Karpas-422 (cell line): ENCODE measurements around the gene UPK3A. TPM values are rescaled to one million over a fixed set of nuclear protein-coding genes. Genes with fewer than 3 reads are reported as not detected.
"Not testable (repeated sequence)": the region's sequence is repeated elsewhere in the genome, so short reads cannot be mapped to it uniquely, and the experiment has no call there.

Experiments
- DNase-seq: peaks from one replicate; pipeline ENCODE4 v3.0.0-alpha.2; 2015
- H2AFZ ChIP-seq: fragments of 200-600 bp; sonication (generic); 2 replicates; pipeline ENCODE4 v1.6.1; 2014; ENCODE audit warnings: antibody characterized with exemption, low read length, mixed read lengths
- H3K27ac ChIP-seq: fragments of 200-600 bp; sonication (generic); 2 replicates; pipeline ENCODE4 v1.5.1; 2014; ENCODE audit warnings: mild to moderate bottlenecking, low read length, moderate library complexity
- H3K27me3 ChIP-seq: fragments of 200-600 bp; sonication (generic); 2 replicates; pipeline ENCODE4 v1.6.1; 2014; ENCODE audit warnings: low read length, mixed read lengths
- H3K36me3 ChIP-seq: fragments of 200-600 bp; sonication (generic); 2 replicates; pipeline ENCODE4 v1.6.1; 2014; ENCODE audit warnings: low read length, mixed read lengths; ENCODE audit not compliant: insufficient read depth
- H3K4me1 ChIP-seq: fragments of 200-600 bp; sonication (generic); 2 replicates; pipeline ENCODE4 v1.6.1; 2014; ENCODE audit warnings: mild to moderate bottlenecking, low read length, mixed read lengths
- H3K4me2 ChIP-seq: fragments of 200-600 bp; sonication (generic); 2 replicates; pipeline ENCODE4 v1.6.1; 2014; ENCODE audit warnings: low read length, low read depth, mild to moderate bottlenecking; ENCODE audit not compliant: poor library complexity, severe bottlenecking
- H3K4me3 ChIP-seq: fragments of 200-600 bp; sonication (generic); 2 replicates; pipeline ENCODE4 v1.5.1; 2014; ENCODE audit warnings: mild to moderate bottlenecking, antibody characterized with exemption, low read length, mixed read lengths
- H3K79me2 ChIP-seq: fragments of 200-600 bp; sonication (generic); 2 replicates; pipeline ENCODE4 v1.6.1; 2014; ENCODE audit warnings: mild to moderate bottlenecking, low read length, mixed read lengths
- H3K9ac ChIP-seq: fragments of 200-600 bp; sonication (generic); 2 replicates; pipeline ENCODE4 v1.6.0; 2014; ENCODE audit warnings: low read length
- H3K9me2 ChIP-seq: fragments of 200-600 bp; sonication (generic), shearing (Covaris generic); replicated peaks from 2 replicates; pipeline ENCODE4 v1.6.0; 2014; ENCODE audit warnings: mild to moderate bottlenecking, low read length, moderate library complexity; ENCODE audit not compliant: insufficient read depth
- H3K9me3 ChIP-seq: fragments of 300-700, 200-600 bp; sonication (generic); 2 replicates; pipeline ENCODE4 v1.6.1; 2014; ENCODE audit warnings: low read length, mixed read lengths
- H4K20me1 ChIP-seq: fragments of 200-600 bp; sonication (generic); 2 replicates; pipeline ENCODE4 v1.6.1; 2014; ENCODE audit warnings: mild to moderate bottlenecking, antibody characterized with exemption, low read length, low read depth; ENCODE audit not compliant: insufficient read depth
- total RNA-seq: library from RNA; depleted of rRNA; stranded (reverse); fragments of >200 nt; shearing (Covaris generic); gene quantifications from 2 replicates; pipeline ENCODE4 v1.2.3, GENCODE V29; 2014; ENCODE audit warnings: low replicate concordance

The UPK3A gene
- total RNA-seq, 1 experiment from 2014 or later: not detected

DNA sequence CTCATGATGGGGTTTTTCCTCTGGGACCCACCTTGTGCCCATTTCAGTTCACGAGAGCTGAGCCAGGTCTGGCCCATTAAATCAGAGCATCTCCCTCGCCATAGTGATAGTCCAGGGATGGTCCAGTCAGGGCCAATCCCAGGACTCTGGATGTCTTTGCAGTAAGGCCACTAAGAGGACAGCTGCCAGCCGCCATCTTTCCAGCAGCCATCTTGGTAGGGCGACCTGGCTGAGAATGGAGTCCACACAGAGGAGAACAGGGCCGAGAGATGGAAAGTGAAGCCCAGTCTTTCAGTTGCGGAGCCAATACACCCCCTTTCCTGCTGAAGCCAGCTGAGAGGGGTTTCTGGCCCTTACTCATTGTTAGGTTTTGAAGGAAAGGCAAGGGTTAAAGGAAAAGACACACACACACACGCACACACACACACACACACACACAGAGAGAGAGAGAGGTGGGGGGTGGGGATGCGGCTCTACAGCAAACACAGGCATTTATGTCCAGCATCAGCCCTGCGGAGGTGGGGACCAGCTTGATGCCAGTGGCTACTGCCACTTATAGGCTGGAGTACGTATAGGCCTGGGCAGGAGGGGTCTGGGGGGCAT is 31.6 kb upstream of the UPK3A start:
- Histone ChIP-seq H2AFZ (no peak overlapping the region), H4K20me1 (no peaks in the 10 kb centered on the region), H3K27me3 (no peaks in the 10 kb centered on the region), H3K4me2 (no peak overlapping the region), H3K9ac (no peak overlapping the region), H3K4me3 (no peak overlapping the region), H3K9me3 (no peaks in the 10 kb centered on the region), H3K79me2 (no peaks in the 10 kb centered on the region), H3K4me1 (peaks cover 3% of the 10 kb centered on the region; the same call in 1 of the 2 replicates), H3K9me2 (no peaks in the 10 kb centered on the region), H3K36me3 (no peaks in the 10 kb centered on the region), H3K27ac (no peak overlapping the region)
- DNase-seq: no peak

DNA sequence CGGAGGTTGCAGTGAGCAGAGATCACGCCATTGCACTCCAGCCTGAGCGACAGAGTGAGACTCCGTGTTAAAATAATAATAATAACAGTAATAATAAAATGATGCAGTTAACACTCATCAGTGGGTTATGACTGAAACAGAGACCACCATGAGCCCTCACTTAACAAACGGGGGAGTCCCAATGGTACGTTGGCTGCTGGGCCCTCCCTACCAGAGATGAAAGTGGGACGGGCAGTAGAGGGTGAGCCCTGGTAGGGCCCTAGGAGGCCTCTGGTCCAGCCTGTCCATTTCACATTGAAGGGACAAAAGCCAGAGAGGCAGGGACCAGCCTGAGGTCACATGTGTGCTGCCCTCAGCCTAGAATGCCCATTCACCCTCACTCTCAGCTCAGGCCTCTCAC is 30.4 kb upstream of the UPK3A start:
- no peak overlapping the region for H3K4me3 ChIP-seq
- no peak overlapping the region for H2AFZ ChIP-seq
- no peak overlapping the region for H3K27ac ChIP-seq
- H3K4me2 ChIP-seq: no peak overlapping the region
- no peak overlapping the region for H3K9ac ChIP-seq
- H3K4me1 ChIP-seq: peaks cover under 1% of the 10 kb centered on the region; the same call in 1 of the 2 replicates
- no peaks in the 10 kb centered on the region for H3K27me3 ChIP-seq
- no peaks in the 10 kb centered on the region for H3K9me2 ChIP-seq
- H3K36me3 ChIP-seq: no peaks in the 10 kb centered on the region
- no peaks in the 10 kb centered on the region for H4K20me1 ChIP-seq
- H3K79me2 ChIP-seq: no peaks in the 10 kb centered on the region
- no peak for DNase-seq
- H3K9me3 ChIP-seq: no peaks in the 10 kb centered on the region

DNA sequence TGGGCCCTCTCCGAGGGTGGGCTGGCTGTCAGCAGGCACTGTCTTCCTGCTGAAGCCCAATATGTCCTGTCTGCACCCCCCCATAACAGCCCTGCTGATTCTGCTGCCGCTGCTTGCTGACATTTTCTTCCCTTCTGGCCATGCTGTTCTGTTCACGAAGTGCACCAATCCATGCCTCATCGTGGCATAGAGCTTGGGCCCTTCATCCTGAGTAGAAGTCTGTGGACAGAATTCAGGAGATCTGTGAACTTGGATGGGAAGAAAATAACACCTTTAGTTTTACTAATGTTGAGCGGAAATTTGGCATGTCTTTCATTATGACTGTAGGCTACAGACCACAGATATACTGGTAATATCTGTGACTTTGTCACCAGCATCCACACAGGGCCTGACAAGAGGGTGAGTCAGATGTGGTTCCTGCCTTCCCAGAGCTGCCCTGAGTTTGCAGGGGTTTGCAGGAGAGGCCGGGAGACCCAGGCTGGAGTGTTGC is 29.9 kb upstream of the UPK3A start:
- no peaks in the 10 kb centered on the region for H3K27me3 ChIP-seq
- H3K4me3 ChIP-seq: no peak overlapping the region
- H3K9me3 ChIP-seq: no peaks in the 10 kb centered on the region
- no peak for DNase-seq
- no peaks in the 10 kb centered on the region for H3K4me1 ChIP-seq
- no peak overlapping the region for H3K27ac ChIP-seq
- no peaks in the 10 kb centered on the region for H4K20me1 ChIP-seq
- no peaks in the 10 kb centered on the region for H3K79me2 ChIP-seq
- no peak overlapping the region for H2AFZ ChIP-seq
- no peaks in the 10 kb centered on the region for H3K36me3 ChIP-seq
- H3K9me2 ChIP-seq: no peaks in the 10 kb centered on the region
- H3K4me2 ChIP-seq: no peak overlapping the region
- H3K9ac ChIP-seq: no peak overlapping the region

DNA sequence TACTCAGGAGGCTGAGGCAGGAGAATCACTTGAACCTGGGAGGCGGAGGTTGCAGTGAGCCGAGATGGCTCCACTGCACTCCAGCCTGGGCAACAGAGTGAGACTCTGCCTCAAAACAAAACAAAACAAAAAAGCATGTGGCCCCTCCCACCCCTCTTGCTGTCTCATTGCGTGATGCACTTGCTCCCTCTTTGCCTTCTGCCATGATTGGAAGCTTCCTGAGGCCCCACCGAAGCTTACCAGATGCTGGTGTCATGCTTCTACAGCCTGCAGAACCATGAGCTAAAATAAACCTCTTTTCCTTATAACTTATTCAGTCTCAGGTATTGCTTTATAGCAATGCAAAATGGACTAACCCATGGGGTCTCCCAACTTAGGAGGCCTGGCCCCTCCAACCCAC is 26.8 kb upstream of the UPK3A start:
- not testable (repeated sequence) for H3K9me3 ChIP-seq, H3K4me2 ChIP-seq, H4K20me1 ChIP-seq, H3K27ac ChIP-seq, H3K9me2 ChIP-seq, H3K36me3 ChIP-seq, DNase-seq, H3K9ac ChIP-seq, H3K27me3 ChIP-seq, H3K79me2 ChIP-seq, H2AFZ ChIP-seq, H3K4me3 ChIP-seq
- peaks cover 17% of the 10 kb centered on the region for H3K4me1 ChIP-seq

DNA sequence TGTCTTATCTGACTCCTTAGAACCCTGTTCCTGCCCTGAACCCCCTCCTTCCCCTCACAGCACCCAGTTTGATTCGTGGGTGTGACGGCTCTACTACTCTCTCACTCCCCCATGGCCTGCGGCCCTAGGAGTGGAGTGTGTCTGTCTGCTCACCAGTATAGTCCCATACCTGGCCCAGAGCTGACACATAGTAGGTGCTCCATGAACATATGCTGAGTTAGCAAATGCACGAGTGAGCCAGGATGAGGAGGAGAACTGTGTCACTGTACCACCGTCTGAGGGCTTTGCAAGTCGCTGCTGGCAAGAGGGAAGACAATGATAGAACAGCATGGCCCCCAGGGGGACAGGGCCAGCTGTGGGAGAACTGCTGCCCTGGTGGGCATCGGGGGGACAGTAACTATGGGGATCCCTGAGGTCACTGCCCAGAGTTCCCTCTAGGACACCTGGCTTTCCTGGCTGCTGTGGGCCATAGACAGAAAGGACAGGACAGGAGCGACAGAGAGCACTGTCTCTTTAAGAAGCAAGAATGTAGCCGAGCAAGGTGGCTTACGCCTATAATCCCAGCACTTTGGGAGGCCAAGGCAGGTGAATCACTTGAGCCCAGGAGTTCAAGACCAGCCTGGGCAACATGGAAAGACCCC is 24.9 kb upstream of the UPK3A start:
- DNase-seq: no peak
- no peak overlapping the region for H2AFZ ChIP-seq
- no peaks in the 10 kb centered on the region for H3K27me3 ChIP-seq
- no peaks in the 10 kb centered on the region for H3K79me2 ChIP-seq
- no peaks in the 10 kb centered on the region for H3K36me3 ChIP-seq
- no peaks in the 10 kb centered on the region for H3K9me3 ChIP-seq
- H3K4me3 ChIP-seq: no peak overlapping the region
- H4K20me1 ChIP-seq: no peaks in the 10 kb centered on the region
- H3K4me1 ChIP-seq: peaks cover 31% of the 10 kb centered on the region
- no peak overlapping the region for H3K4me2 ChIP-seq
- H3K9me2 ChIP-seq: no peaks in the 10 kb centered on the region
- H3K9ac ChIP-seq: no peak overlapping the region
- no peak overlapping the region for H3K27ac ChIP-seq

DNA sequence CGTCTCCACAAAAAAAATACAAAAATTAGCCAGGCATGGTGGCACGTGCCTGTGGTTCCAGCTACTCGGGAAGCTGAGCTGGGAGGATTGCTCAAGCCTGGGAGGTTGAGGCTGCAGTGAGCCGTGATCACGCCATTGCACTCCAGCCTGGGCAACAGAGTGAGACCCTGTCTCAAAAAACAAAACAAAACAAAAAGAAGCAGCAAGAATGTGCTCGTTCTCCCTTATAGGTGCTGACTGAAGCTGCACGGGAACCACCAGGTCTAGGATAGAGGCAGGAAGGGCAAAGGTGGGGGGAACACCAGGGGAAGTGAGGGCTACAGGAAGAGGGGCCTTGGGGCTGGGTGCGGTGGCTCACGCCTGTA is 24.4 kb upstream of the UPK3A start:
- DNase-seq, H3K4me2 ChIP-seq, H3K36me3 ChIP-seq, H3K79me2 ChIP-seq, H3K9me3 ChIP-seq, H3K27ac ChIP-seq, H3K27me3 ChIP-seq, H2AFZ ChIP-seq, H3K4me3 ChIP-seq, H4K20me1 ChIP-seq, H3K9me2 ChIP-seq, H3K9ac ChIP-seq: not testable (repeated sequence)
- peaks cover 35% of the 10 kb centered on the region for H3K4me1 ChIP-seq

DNA sequence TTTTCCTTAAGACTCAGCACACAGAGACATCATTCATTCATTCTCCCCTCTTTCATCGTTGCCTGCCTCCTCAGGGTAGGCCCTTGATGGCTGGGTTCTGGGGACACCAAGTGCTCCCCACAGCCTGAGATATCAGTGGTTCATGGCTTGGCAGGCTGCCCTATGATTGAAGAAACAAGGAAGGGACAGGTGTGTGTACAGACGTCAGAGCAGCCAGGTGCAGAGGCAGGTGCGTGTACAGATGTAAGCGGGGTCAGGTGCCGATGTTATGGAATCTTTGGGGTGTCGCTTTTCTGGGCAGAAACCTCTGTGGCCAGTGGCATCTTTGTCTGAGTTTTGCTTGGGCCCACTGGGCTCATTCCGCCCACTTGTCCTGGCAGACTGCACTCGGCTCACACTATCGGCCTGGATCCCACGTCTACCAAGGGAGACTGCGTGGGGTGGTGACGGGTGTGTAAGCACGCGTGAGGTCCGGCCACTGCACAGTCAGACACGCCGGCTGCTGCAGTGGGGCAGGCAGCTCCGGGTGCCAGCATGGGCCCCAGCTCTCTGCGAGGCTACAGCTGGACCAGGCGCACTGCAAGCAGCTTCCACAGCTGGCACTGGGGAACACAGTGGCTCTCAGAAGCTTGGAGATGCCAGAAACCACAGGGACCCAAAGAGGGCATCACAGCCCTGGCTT is 23.2 kb upstream of the UPK3A start:
- H3K79me2 ChIP-seq: no peaks in the 10 kb centered on the region
- no peak overlapping the region for H3K4me3 ChIP-seq
- H3K36me3 ChIP-seq: no peaks in the 10 kb centered on the region
- H3K27me3 ChIP-seq: no peaks in the 10 kb centered on the region
- no peak overlapping the region for H2AFZ ChIP-seq
- peaks cover 39% of the 10 kb centered on the region for H3K4me1 ChIP-seq
- no peaks in the 10 kb centered on the region for H3K9me3 ChIP-seq
- no peaks in the 10 kb centered on the region for H3K9me2 ChIP-seq
- H3K4me2 ChIP-seq: no peak overlapping the region
- no peaks in the 10 kb centered on the region for H4K20me1 ChIP-seq
- DNase-seq: no peak
- H3K9ac ChIP-seq: no peak overlapping the region
- no peak overlapping the region for H3K27ac ChIP-seq

DNA sequence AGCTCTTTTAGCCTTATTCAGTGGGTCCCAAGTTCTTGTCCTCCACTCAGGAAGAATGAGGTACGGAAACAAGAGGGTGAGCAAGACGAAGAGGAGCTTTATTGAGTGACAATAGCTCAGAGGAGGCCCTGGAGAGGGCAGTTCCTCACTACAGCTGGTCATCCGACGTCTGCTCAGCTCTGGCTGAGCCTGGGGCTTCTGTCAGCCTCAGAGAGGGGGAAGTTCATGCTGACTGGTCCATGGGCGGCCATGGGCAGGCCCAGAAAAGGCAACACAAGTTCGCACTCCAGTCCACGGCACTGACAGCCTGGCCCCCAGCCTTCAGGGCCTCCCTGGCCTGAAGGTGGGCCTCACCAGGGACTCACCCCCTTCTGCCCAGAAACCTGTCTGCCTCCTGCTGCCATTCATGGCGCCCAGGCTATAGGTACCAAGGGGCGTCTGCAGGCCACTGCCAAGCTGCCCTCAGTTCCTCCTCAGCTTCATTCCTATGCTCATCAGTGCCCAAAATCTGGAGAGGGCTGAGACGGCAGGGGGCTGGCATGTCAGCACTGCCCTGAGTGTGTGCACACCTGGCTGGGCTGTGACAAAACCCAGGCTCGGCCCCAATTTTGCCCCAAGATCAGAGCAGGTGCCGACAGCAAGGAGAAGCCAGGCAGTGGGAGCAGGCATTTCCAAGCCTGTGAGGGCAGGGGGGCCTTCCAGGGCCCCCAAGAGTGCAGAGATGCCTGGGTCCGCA is 22.4 kb upstream of the UPK3A start:
- Histone ChIP-seq H3K79me2 (no peaks in the 10 kb centered on the region), H4K20me1 (no peaks in the 10 kb centered on the region), H3K4me3 (peak overlapping the region; percentile 11; the same call in 1 of the 2 replicates), H3K36me3 (no peaks in the 10 kb centered on the region), H3K27ac (peak overlapping the region; percentile 78), H3K4me1 (peaks cover 39% of the 10 kb centered on the region), H3K9me2 (no peaks in the 10 kb centered on the region), H2AFZ (no peak overlapping the region), H3K9ac (peak overlapping the region; percentile 28; the same call in 1 of the 2 replicates), H3K9me3 (no peaks in the 10 kb centered on the region), H3K4me2 (peak overlapping the region; percentile 52), H3K27me3 (no peaks in the 10 kb centered on the region)
- no peak for DNase-seq
